H9 (cell line): ENCODE data around the gene CDH13. TPM values are rescaled to one million over a fixed set of nuclear protein-coding genes. Genes with fewer than 3 reads are reported as not detected.

ENCODE experiments used
- DNase-seq: peaks from one replicate; pipeline ENCODE4 v3.0.0-alpha.2; 2017
- H2AFZ ChIP-seq: one replicate; pipeline ENCODE4 v1.6.1; 2013; ENCODE audit warnings: mild to moderate bottlenecking, low read length, control low read depth, moderate library complexity
- H2AK5ac ChIP-seq: 2 replicates; pipeline ENCODE4 v1.6.1; 2013; ENCODE audit warnings: low read length, control low read depth, mixed read lengths; ENCODE audit not compliant: insufficient read length
- H2BK120ac ChIP-seq: one replicate; pipeline ENCODE4 v1.6.1; 2013; ENCODE audit warnings: low read depth, mild to moderate bottlenecking, low read length, control low read depth, inconsistent platforms; ENCODE audit not compliant: poor library complexity, severe bottlenecking
- H2BK12ac ChIP-seq: 2 replicates; pipeline ENCODE4 v1.6.1; 2013; ENCODE audit warnings: low read length, control low read depth, mixed read lengths, low read depth; ENCODE audit not compliant: insufficient read length
- H2BK15ac ChIP-seq: 2 replicates; pipeline ENCODE4 v1.6.1; 2013; ENCODE audit warnings: low read depth, low read length, control low read depth
- H2BK20ac ChIP-seq: one replicate; pipeline ENCODE4 v1.6.1; 2013; ENCODE audit warnings: low read depth, mild to moderate bottlenecking, low read length, control low read depth, inconsistent platforms; ENCODE audit not compliant: poor library complexity, severe bottlenecking
- H2BK5ac ChIP-seq: 2 replicates; pipeline ENCODE4 v1.6.1; 2013; ENCODE audit warnings: low read length, control low read depth, mixed read lengths; ENCODE audit not compliant: insufficient read length
- H3K14ac ChIP-seq: 2 replicates; pipeline ENCODE4 v1.6.1; 2013; ENCODE audit warnings: low read length, control low read depth; ENCODE audit not compliant: insufficient read depth
- H3K18ac ChIP-seq: 2 replicates; pipeline ENCODE4 v1.6.1; 2013; ENCODE audit warnings: low read depth, mild to moderate bottlenecking, mixed read lengths, low read length, control low read depth; ENCODE audit not compliant: insufficient read length
- H3K23ac ChIP-seq: 2 replicates; pipeline ENCODE4 v1.6.1; 2013; ENCODE audit warnings: low read length, control low read depth, mixed read lengths, low read depth; ENCODE audit not compliant: insufficient read length
- H3K23me2 ChIP-seq: 2 replicates; pipeline ENCODE4 v1.6.1; 2013; ENCODE audit warnings: low read depth, mild to moderate bottlenecking, mixed read lengths, low read length, control low read depth; ENCODE audit not compliant: insufficient read length, poor library complexity, severe bottlenecking
- H3K27ac ChIP-seq: 2 replicates; pipeline ENCODE4 v1.5.1; 2013; ENCODE audit warnings: low read length, control low read depth, mixed read lengths, low read depth; ENCODE audit not compliant: insufficient read length
- H3K27me3 ChIP-seq: 2 replicates; pipeline ENCODE4 v1.6.1; 2013; ENCODE audit warnings: low read length, control low read depth, inconsistent platforms; ENCODE audit not compliant: insufficient read depth
- H3K4ac ChIP-seq: 2 replicates; pipeline ENCODE4 v1.6.1; 2013; ENCODE audit warnings: low read depth, mild to moderate bottlenecking, control low read depth, inconsistent platforms, low read length, moderate library complexity
- H3K4me1 ChIP-seq: 2 replicates; pipeline ENCODE4 v1.6.1; 2013; ENCODE audit warnings: low read length, control low read depth, inconsistent platforms; ENCODE audit not compliant: insufficient read depth
- H3K4me2 ChIP-seq: 2 replicates; pipeline ENCODE4 v1.6.1; 2013; ENCODE audit warnings: low read length, control low read depth, mixed read lengths; ENCODE audit not compliant: insufficient read length, insufficient read depth
- H3K56ac ChIP-seq: 2 replicates; pipeline ENCODE4 v1.6.1; 2013; ENCODE audit warnings: low read depth, mild to moderate bottlenecking, mixed read lengths, low read length, control low read depth; ENCODE audit not compliant: insufficient read length
- H3K79me1 ChIP-seq: 2 replicates; pipeline ENCODE4 v1.6.1; 2013; ENCODE audit warnings: low read depth, mild to moderate bottlenecking, moderate library complexity, low read length, control low read depth, inconsistent platforms; ENCODE audit not compliant: insufficient read depth, poor library complexity, severe bottlenecking
- H3K79me2 ChIP-seq: 2 replicates; pipeline ENCODE4 v1.6.1; 2013; ENCODE audit warnings: low read length, control low read depth, inconsistent platforms; ENCODE audit not compliant: insufficient read depth
- H3K9ac ChIP-seq: 2 replicates; pipeline ENCODE4 v1.6.1; 2013; ENCODE audit warnings: low read length, control low read depth, mixed read lengths; ENCODE audit not compliant: insufficient read length; ENCODE audit errors: extremely low read depth
- H3K9me3 ChIP-seq: one replicate; pipeline ENCODE4 v1.6.1; 2013; ENCODE audit warnings: low read depth, low read length, inconsistent platforms; ENCODE audit not compliant: control insufficient read depth
- H3T11ph ChIP-seq: one replicate; pipeline ENCODE4 v1.6.1; 2013; ENCODE audit warnings: mild to moderate bottlenecking, low read length, control low read depth, inconsistent platforms
- H4K20me1 ChIP-seq: one replicate; pipeline ENCODE4 v1.6.1; 2013; ENCODE audit not compliant: control insufficient read depth, insufficient read length, insufficient read depth
- H4K5ac ChIP-seq: 2 replicates; pipeline ENCODE4 v1.6.1; 2013; ENCODE audit warnings: low read depth, mild to moderate bottlenecking, mixed read lengths, low read length, control low read depth; ENCODE audit not compliant: insufficient read length
- H4K8ac ChIP-seq: replicated peaks from 2 replicates; pipeline ENCODE4 v1.6.1; 2013; ENCODE audit warnings: low read length, control low read depth, mixed read lengths, low read depth; ENCODE audit not compliant: insufficient read length
- H4K91ac ChIP-seq: 2 replicates; pipeline ENCODE4 v1.6.1; 2013; ENCODE audit warnings: low read depth, mild to moderate bottlenecking, moderate library complexity, mixed read lengths, low read length, control low read depth; ENCODE audit not compliant: insufficient read length
- H3K27ac Mint-ChIP-seq, 3 experiments: 2 replicates in 2 of 3; 3 replicates in 1 of 3; pipeline ENCODE4 v1.8.0; 2020 to 2021; ENCODE audit warnings: mixed read lengths in 3 of 3, mild to moderate bottlenecking in 1 of 3, moderate library complexity in 1 of 3
- H3K27me3 Mint-ChIP-seq: 2 replicates; pipeline ENCODE4 v1.8.0; 2021; ENCODE audit warnings: low read depth, mild to moderate bottlenecking, moderate library complexity, mixed read lengths
- H3K36me3 Mint-ChIP-seq, 3 experiments: 2 replicates in 2 of 3; 3 replicates in 1 of 3; pipeline ENCODE4 v1.8.0; 2020 to 2021; ENCODE audit warnings: low read depth in 3 of 3, mixed read lengths in 3 of 3; ENCODE audit not compliant: insufficient read depth in 1 of 3
- H3K4me1 Mint-ChIP-seq, 2 experiments: 2 replicates each; pipeline ENCODE4 v1.8.0; 2020; ENCODE audit warnings: mixed read lengths in 2 of 2
- H3K4me3 Mint-ChIP-seq, 2 experiments: 2 replicates in 1 of 2; 3 replicates in 1 of 2; pipeline ENCODE4 v1.8.0; 2020 to 2021; ENCODE audit warnings: mild to moderate bottlenecking in 2 of 2, mixed read lengths in 2 of 2, moderate library complexity in 1 of 2
- H3K9me3 Mint-ChIP-seq, 2 experiments: 2 replicates in 1 of 2; 3 replicates in 1 of 2; pipeline ENCODE4 v1.8.0; 2020; ENCODE audit warnings: mild to moderate bottlenecking in 2 of 2, mixed read lengths in 2 of 2, moderate library complexity in 1 of 2
- WGBS: extraction: QIAGEN DNeasy Blood & Tissue Kit; methylation state at CpG from one replicate; pipeline ENCODE4 v1.1.7; 2013; ENCODE audit warnings: missing lambda C conversion rate, low lambda C conversion rate, mixed read lengths; ENCODE audit not compliant: insufficient read length; ENCODE audit errors: extremely low coverage; 5-methylcytosine and 5-hydroxymethylcytosine counted together
- total RNA-seq: library from RNA; stranded (reverse); gene quantifications from 2 replicates; pipeline ENCODE4 v1.2.1, GENCODE V29; 2021
- TF ChIP-seq, protein P1 (sequence below): fragments of 200-600 bp; sonication (generic); conservative IDR thresholded peaks from 3 replicates; pipeline ENCODE4 v1.8.0; 2021; ENCODE audit warnings: antibody characterized with exemption, mild to moderate bottlenecking

The CDH13 gene
- total RNA-seq, 1 experiment from 2014 or later, result 1.5 TPM

DNA sequence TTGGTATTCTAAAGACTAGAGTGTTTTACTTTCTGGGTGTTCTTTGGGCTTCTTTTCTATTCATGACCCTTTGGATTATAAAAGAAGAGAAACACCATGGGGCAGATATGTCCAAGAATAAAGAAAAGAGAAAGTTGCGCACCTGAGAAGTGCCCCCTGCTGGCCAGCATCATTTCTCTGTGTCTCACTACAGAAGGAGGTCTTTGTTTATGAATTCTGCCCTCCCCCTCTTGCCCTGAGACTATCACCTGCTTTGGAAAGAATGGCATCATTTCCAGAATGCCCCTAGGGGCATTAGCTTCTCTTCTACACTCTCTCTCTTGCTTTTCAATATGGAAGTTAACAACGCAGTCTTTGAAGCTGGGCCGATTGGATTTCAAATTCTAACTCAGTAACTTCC, 45.0 kb downstream of the CDH13 start:
- H3K23me2 ChIP-seq, result no peaks in the 10 kb centered on the region
- no peak overlapping the region for H3K27ac Mint-ChIP-seq

More for the DNA sequence above, 45.0 kb downstream of the CDH13 start:
- Histone ChIP-seq H4K5ac (no peak overlapping the region), H3K23ac (no peak overlapping the region), H3K14ac (no peak overlapping the region), H3K79me1 (no peaks in the 10 kb centered on the region), H4K20me1 (no peaks in the 10 kb centered on the region), H3K79me2 (no peaks in the 10 kb centered on the region), H3T11ph (no peak overlapping the region), H3K9ac (no peak overlapping the region), H3K27ac (no peak overlapping the region), H3K4me1 (no peaks in the 10 kb centered on the region), H3K4me2 (no peak overlapping the region), H2AFZ (no peak overlapping the region), H3K4ac (no peak overlapping the region), H3K18ac (no peak overlapping the region), H2BK15ac (no peak overlapping the region), H2AK5ac (no peak overlapping the region), H2BK5ac (no peak overlapping the region), H2BK120ac (no peak overlapping the region), H3K9me3 (no peaks in the 10 kb centered on the region), H4K91ac (no peak overlapping the region), H4K8ac (no peak overlapping the region), H3K56ac (no peak overlapping the region), H2BK12ac (no peak overlapping the region), H2BK20ac (no peak overlapping the region), H3K27me3 (no peaks in the 10 kb centered on the region)
- no CpG with 5 or more reads among the region's 3 CpGs for WGBS
- H3K9me3 Mint-ChIP-seq, result no peaks in the 10 kb centered on the region
- H3K4me3 Mint-ChIP-seq, result no peak overlapping the region
- no peaks in the 10 kb centered on the region; the same call in 1 of the 2 replicates for H3K27me3 Mint-ChIP-seq
- H3K36me3 Mint-ChIP-seq, result no peaks in the 10 kb centered on the region
- TF ChIP-seq, protein P1, sequence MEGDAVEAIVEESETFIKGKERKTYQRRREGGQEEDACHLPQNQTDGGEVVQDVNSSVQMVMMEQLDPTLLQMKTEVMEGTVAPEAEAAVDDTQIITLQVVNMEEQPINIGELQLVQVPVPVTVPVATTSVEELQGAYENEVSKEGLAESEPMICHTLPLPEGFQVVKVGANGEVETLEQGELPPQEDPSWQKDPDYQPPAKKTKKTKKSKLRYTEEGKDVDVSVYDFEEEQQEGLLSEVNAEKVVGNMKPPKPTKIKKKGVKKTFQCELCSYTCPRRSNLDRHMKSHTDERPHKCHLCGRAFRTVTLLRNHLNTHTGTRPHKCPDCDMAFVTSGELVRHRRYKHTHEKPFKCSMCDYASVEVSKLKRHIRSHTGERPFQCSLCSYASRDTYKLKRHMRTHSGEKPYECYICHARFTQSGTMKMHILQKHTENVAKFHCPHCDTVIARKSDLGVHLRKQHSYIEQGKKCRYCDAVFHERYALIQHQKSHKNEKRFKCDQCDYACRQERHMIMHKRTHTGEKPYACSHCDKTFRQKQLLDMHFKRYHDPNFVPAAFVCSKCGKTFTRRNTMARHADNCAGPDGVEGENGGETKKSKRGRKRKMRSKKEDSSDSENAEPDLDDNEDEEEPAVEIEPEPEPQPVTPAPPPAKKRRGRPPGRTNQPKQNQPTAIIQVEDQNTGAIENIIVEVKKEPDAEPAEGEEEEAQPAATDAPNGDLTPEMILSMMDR, result peak; percentile 68
- H3K4me1 Mint-ChIP-seq, result peaks cover 4 to 5% of the 10 kb centered on the region in 2 experiments; a peak in 2 of 4 replicates
- no peak for DNase-seq
